NT2/D1 (cell line): ENCODE data around the gene VWA8.

ENCODE experiments used
- SUZ12 ChIP-seq: IDR thresholded peaks from 2 replicates; pipeline ENCODE4 v1.6.1; 2011; ENCODE audit not compliant: insufficient read length, insufficient read depth; ENCODE audit errors: extremely low read depth
- YY1 ChIP-seq: IDR thresholded peaks from 2 replicates; pipeline ENCODE4 v1.6.1; 2011; ENCODE audit not compliant: insufficient read length, insufficient read depth
- ZNF274 ChIP-seq: IDR thresholded peaks from 2 replicates; pipeline ENCODE4 v1.6.1; 2011; ENCODE audit warnings: mild to moderate bottlenecking, low read depth, low read length

GRCh38 chr13:41937388-41937787 lies 23.5 kb downstream of the VWA8 start:
- TF ChIP-seq SUZ12, result no peak
- no peak for TF ChIP-seq ZNF274
- TF ChIP-seq YY1, result no peak
